Measurements from ENCODE around the gene ZBTB22.
"Not testable (repeated sequence)": the region's sequence is repeated elsewhere in the genome, so short reads cannot be mapped to it uniquely, and the experiment has no call there.

ZBTB22 gene

DNA sequence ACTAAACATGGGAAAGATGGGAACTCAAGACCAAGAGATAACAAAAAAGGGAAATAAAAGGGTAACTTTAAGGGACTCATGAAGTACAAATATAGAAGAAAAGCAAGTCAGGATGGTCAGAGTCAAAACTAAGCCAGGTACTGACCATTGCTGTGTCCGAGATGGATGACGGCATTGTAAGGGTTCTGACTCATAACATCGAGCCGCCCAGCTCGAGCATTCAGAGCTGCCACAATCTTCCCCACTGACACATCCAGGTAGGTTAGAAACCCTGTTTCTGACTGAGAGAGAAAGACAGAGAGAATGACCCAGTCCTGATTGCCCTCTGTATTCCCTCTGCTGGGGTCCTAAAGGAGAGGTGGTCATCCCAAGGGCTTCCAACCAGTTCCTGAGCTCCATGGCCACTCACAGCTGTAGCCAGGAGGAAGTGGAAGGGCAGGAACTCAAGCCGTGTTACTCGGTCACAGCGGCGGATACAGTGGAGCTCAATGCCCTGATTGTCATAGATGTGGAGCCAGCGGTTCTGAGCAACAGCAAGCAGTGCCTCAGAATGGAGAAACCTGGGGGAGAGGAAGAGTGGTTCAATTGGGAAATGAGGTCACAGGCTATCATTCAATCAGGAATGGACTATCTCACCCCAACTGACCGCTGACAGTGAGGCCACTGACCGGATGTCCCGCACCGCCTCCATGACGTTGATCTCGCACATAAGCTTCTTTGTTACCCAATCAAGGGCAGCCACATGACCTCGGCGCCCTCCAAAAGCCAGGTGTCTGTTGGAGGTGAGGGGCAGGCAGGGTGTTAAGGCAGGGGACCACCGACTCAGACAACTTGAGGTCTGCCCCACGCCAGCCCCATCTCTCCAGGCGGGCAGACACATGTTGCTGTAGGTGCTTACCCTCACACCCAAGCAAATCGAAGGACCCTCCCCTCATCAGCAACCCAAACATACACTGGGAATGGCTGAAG lies 30.3 kb downstream of the ZBTB22 start:
- Histone ChIP-seq H3K79me2 (ENCODE audit: control insufficient read depth, insufficient read depth, low read length, poor library complexity) (peaks cover 6% of the 10 kb centered on the region), H3K23ac (ENCODE audit: low read length) (no peak overlapping the region), H3K36me3 (ENCODE audit: control insufficient read depth in 1 of 2, insufficient read depth in 2 of 2, low read length in 2 of 2) (peaks cover 29 to 43% of the 10 kb centered on the region in 2 experiments), H3K27me3 (ENCODE audit: insufficient read depth, low read length) (no peaks in the 10 kb centered on the region), H3K79me1 (ENCODE audit: low read length) (peaks cover 6% of the 10 kb centered on the region), H3K4me2 (ENCODE audit: low read length) (no peak overlapping the region), H3K27ac (ENCODE audit: low read depth, low read length) (no peak overlapping the region), H3K9ac (ENCODE audit: low read length) (peak overlapping the region; percentile 29), H2BK120ac (ENCODE audit: insufficient read depth, low read length, poor library complexity) (no peak overlapping the region), H2BK5ac (ENCODE audit: low read depth, low read length, poor library complexity) (no peak overlapping the region), H3K14ac (ENCODE audit: low read length) (no peak overlapping the region), H4K8ac (ENCODE audit: low read depth, low read length) (no peak overlapping the region), H3K4me1 (ENCODE audit: control insufficient read depth in 1 of 2, insufficient read depth in 2 of 2, low read length in 2 of 2) (peaks cover 10 to 13% of the 10 kb centered on the region in 2 experiments), H4K12ac (ENCODE audit: low read depth, low read length) (no peak overlapping the region), H3K4ac (ENCODE audit: low read depth, low read length) (no peak overlapping the region), H2AFZ (ENCODE audit: insufficient read depth, low read length, poor library complexity) (no peak overlapping the region), H4K91ac (ENCODE audit: low read depth, low read length) (no peak overlapping the region), H3K9me3 (ENCODE audit: insufficient read depth, low read depth, low read length) (peaks cover 1% of the 10 kb centered on the region), H2BK12ac (ENCODE audit: low read length) (no peak overlapping the region), H3K4me3 (ENCODE audit: low read depth, low read length) (no peak overlapping the region), H2AK5ac (ENCODE audit: low read length) (no peak overlapping the region), H3K18ac (ENCODE audit: low read length) (no peak overlapping the region)
- no CpG with 5 or more reads among the region's 22 CpGs for WGBS (ENCODE audit: extremely low coverage, insufficient coverage, insufficient read length)
- peak; percentile 61 to 76 for DNase-seq

DNA sequence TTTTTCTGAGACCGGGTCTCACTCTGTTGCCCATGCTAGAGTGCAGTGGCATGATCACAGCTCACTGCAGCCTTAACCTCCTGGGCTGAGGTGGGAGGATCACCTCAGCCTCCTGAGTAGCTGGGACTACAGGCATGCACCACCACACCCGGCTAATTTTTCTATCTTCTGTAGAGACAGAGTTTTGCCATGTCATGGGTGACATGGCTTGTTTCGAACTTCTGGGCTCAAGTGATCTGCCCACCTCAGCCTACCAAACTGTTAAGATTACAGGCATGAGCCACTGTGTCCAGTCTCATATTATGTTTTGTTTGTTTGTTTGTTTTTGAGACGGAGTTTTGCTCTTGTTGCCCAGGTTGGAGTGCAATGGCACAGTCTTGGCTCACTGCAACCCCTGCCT lies 32.3 kb downstream of the ZBTB22 start:
- not testable (repeated sequence) for H3K18ac ChIP-seq (ENCODE audit: low read length); H2AK5ac ChIP-seq (ENCODE audit: low read length); H3K9ac ChIP-seq (ENCODE audit: low read length); H2BK12ac ChIP-seq (ENCODE audit: low read length); H2BK120ac ChIP-seq (ENCODE audit: insufficient read depth, low read length, poor library complexity); H3K79me1 ChIP-seq (ENCODE audit: low read length); H4K91ac ChIP-seq (ENCODE audit: low read depth, low read length); H3K27ac ChIP-seq (ENCODE audit: low read depth, low read length); H2AFZ ChIP-seq (ENCODE audit: insufficient read depth, low read length, poor library complexity); DNase-seq; H2BK5ac ChIP-seq (ENCODE audit: low read depth, low read length, poor library complexity); H3K4ac ChIP-seq (ENCODE audit: low read depth, low read length); H3K9me3 ChIP-seq (ENCODE audit: insufficient read depth, low read depth, low read length); H3K4me2 ChIP-seq (ENCODE audit: low read length); H3K23ac ChIP-seq (ENCODE audit: low read length); H3K4me3 ChIP-seq (ENCODE audit: low read depth, low read length); H3K79me2 ChIP-seq (ENCODE audit: control insufficient read depth, insufficient read depth, low read length, poor library complexity); H4K8ac ChIP-seq (ENCODE audit: low read depth, low read length); H3K14ac ChIP-seq (ENCODE audit: low read length); H4K12ac ChIP-seq (ENCODE audit: low read depth, low read length); H3K27me3 ChIP-seq (ENCODE audit: insufficient read depth, low read length)
- Histone ChIP-seq H3K36me3 (ENCODE audit: control insufficient read depth in 1 of 2, insufficient read depth in 2 of 2, low read length in 2 of 2) (peaks cover 30 to 41% of the 10 kb centered on the region in 2 experiments), H3K4me1 (ENCODE audit: control insufficient read depth in 1 of 2, insufficient read depth in 2 of 2, low read length in 2 of 2) (peaks cover 6 to 11% of the 10 kb centered on the region in 2 experiments)
- WGBS (ENCODE audit: extremely low coverage, insufficient coverage, insufficient read length) = no CpG with 5 or more reads among the region's 4 CpGs

DNA sequence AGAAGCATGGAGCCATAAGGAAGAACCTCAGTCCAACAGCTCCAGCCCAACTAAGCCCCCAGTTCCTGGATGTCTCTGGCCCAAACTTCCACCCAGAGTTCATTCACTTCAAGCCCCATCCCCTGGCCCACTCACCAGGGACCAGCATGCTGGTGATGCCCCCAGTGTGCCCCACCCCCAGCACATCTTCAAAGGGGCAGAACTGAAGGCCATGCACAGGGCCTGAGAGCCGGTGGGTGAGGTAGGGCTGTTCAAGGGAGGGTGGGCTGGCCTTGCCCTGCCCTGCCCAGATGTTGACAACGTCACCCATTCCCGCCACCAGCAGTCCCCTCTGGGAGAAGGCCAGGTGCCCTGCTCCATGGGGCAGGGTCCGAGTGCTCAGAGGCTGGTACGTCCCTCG lies 37.0 kb downstream of the ZBTB22 start:
- Histone ChIP-seq H3K14ac (ENCODE audit: low read length) (no peak overlapping the region), H3K9ac (ENCODE audit: low read length) (peak overlapping the region; percentile 21), H3K4ac (ENCODE audit: low read depth, low read length) (no peak overlapping the region), H2BK5ac (ENCODE audit: low read depth, low read length, poor library complexity) (no peak overlapping the region), H3K23ac (ENCODE audit: low read length) (no peak overlapping the region), H3K18ac (ENCODE audit: low read length) (no peak overlapping the region), H3K4me1 (ENCODE audit: control insufficient read depth in 1 of 2, insufficient read depth in 2 of 2, low read length in 2 of 2) (peaks cover 3 to 9% of the 10 kb centered on the region in 2 experiments), H3K36me3 (ENCODE audit: control insufficient read depth in 1 of 2, insufficient read depth in 2 of 2, low read length in 2 of 2) (peaks cover 46 to 55% of the 10 kb centered on the region in 2 experiments), H3K27ac (ENCODE audit: low read depth, low read length) (no peak overlapping the region), H3K27me3 (ENCODE audit: insufficient read depth, low read length) (no peaks in the 10 kb centered on the region), H2BK12ac (ENCODE audit: low read length) (no peak overlapping the region), H3K9me3 (ENCODE audit: insufficient read depth, low read depth, low read length) (no peaks in the 10 kb centered on the region), H2AK5ac (ENCODE audit: low read length) (no peak overlapping the region), H2AFZ (ENCODE audit: insufficient read depth, low read length, poor library complexity) (no peak overlapping the region), H3K79me2 (ENCODE audit: control insufficient read depth, insufficient read depth, low read length, poor library complexity) (peaks cover 8% of the 10 kb centered on the region), H3K4me3 (ENCODE audit: low read depth, low read length) (no peak overlapping the region), H3K79me1 (ENCODE audit: low read length) (peaks cover 9% of the 10 kb centered on the region), H4K91ac (ENCODE audit: low read depth, low read length) (no peak overlapping the region), H4K8ac (ENCODE audit: low read depth, low read length) (no peak overlapping the region), H2BK120ac (ENCODE audit: insufficient read depth, low read length, poor library complexity) (no peak overlapping the region), H3K4me2 (ENCODE audit: low read length) (no peak overlapping the region), H4K12ac (ENCODE audit: low read depth, low read length) (peak overlapping the region; percentile 8)
- no peak for DNase-seq
- WGBS (ENCODE audit: extremely low coverage, insufficient coverage, insufficient read length) = no CpG with 5 or more reads among the region's 6 CpGs

DNA sequence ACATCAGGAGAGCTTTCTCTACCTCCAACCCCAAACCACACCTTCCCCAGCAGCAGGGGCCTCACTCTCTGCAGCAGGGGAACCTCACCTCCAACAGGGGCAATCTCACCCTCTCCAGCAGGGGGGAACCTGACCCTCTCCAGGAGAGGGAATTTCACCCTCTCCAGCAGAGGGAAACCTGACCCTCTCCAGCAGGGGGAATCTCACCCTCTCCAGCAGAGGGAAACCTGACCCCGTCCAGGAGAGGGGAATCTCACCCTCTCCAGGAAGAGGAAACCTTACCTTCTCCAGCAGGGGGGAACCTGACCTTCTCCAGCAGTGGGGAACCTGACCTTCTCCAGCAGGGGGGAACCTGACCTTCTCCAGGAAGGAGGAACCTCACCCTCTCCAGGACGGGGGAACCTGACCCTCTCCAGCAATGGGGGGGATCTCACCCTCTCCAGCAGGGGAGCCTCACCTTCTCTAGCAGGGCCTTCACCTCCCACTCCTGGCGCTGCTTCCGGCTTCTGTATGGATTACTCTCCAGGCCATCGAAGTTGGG lies 37.5 kb downstream of the ZBTB22 start:
- peaks cover 3 to 9% of the 10 kb centered on the region in 2 experiments for H3K4me1 ChIP-seq (ENCODE audit: control insufficient read depth in 1 of 2, insufficient read depth in 2 of 2, low read length in 2 of 2)
- H3K79me1 ChIP-seq (ENCODE audit: low read length) = peaks cover 9% of the 10 kb centered on the region
- H4K91ac ChIP-seq (ENCODE audit: low read depth, low read length) = no peak overlapping the region
- H3K36me3 ChIP-seq (ENCODE audit: control insufficient read depth in 1 of 2, insufficient read depth in 2 of 2, low read length in 2 of 2) = peaks cover 47 to 55% of the 10 kb centered on the region in 2 experiments
- no peak overlapping the region for H2AK5ac ChIP-seq (ENCODE audit: low read length)
- H3K27ac ChIP-seq (ENCODE audit: low read depth, low read length) = no peak overlapping the region
- H3K27me3 ChIP-seq (ENCODE audit: insufficient read depth, low read length) = no peaks in the 10 kb centered on the region
- H3K18ac ChIP-seq (ENCODE audit: low read length) = no peak overlapping the region
- no peaks in the 10 kb centered on the region for H3K9me3 ChIP-seq (ENCODE audit: insufficient read depth, low read depth, low read length)
- no peak overlapping the region for H4K8ac ChIP-seq (ENCODE audit: low read depth, low read length)
- no peak overlapping the region for H3K4ac ChIP-seq (ENCODE audit: low read depth, low read length)
- peaks cover 8% of the 10 kb centered on the region for H3K79me2 ChIP-seq (ENCODE audit: control insufficient read depth, insufficient read depth, low read length, poor library complexity)
- no peak overlapping the region for H2AFZ ChIP-seq (ENCODE audit: insufficient read depth, low read length, poor library complexity)
- H3K4me3 ChIP-seq (ENCODE audit: low read depth, low read length) = no peak overlapping the region
- no peak overlapping the region for H4K12ac ChIP-seq (ENCODE audit: low read depth, low read length)
- no peak overlapping the region for H2BK5ac ChIP-seq (ENCODE audit: low read depth, low read length, poor library complexity)
- no peak overlapping the region for H3K14ac ChIP-seq (ENCODE audit: low read length)
- H3K4me2 ChIP-seq (ENCODE audit: low read length) = no peak overlapping the region
- H3K23ac ChIP-seq (ENCODE audit: low read length) = no peak overlapping the region
- no peak overlapping the region for H2BK12ac ChIP-seq (ENCODE audit: low read length)
- no peak overlapping the region for H2BK120ac ChIP-seq (ENCODE audit: insufficient read depth, low read length, poor library complexity)
- no peak overlapping the region for H3K9ac ChIP-seq (ENCODE audit: low read length)
- no CpG with 5 or more reads among the region's 5 CpGs for WGBS (ENCODE audit: extremely low coverage, insufficient coverage, insufficient read length)
- peak; percentile 49 to 65 for DNase-seq
